WERI-Rb-1 (cell line): Measurements from ENCODE around the gene ACADSB.

ENCODE experiments used
- DNase-seq: peaks from one replicate; pipeline ENCODE4 v3.0.0-alpha.2; 2020
- H3K27ac ChIP-seq: fragments of 250-450 bp; sonication (Bioruptor Pico); 2 replicates; pipeline ENCODE4 v1.5.1; 2020; ENCODE audit warnings: mild to moderate bottlenecking, moderate library complexity
- H3K27me3 ChIP-seq: fragments of 250-450 bp; sonication (Bioruptor Pico); 2 replicates; pipeline ENCODE4 v1.5.1; 2021; ENCODE audit warnings: mild to moderate bottlenecking, low read depth, moderate library complexity; ENCODE audit not compliant: insufficient read depth, severe bottlenecking
- H3K36me3 ChIP-seq: fragments of 250-450 bp; sonication (Bioruptor Pico); 2 replicates; pipeline ENCODE4 v1.5.1; 2020; ENCODE audit warnings: mild to moderate bottlenecking, moderate library complexity
- H3K4me3 ChIP-seq: 2 replicates; pipeline ENCODE4 v1.5.1; 2011; ENCODE audit warnings: low read depth, mild to moderate bottlenecking, control low read depth, low read length
- H3K9me3 ChIP-seq: fragments of 250-450 bp; sonication (Bioruptor Pico); 2 replicates; pipeline ENCODE4 v1.5.1; 2021; ENCODE audit warnings: mild to moderate bottlenecking, moderate library complexity; ENCODE audit not compliant: severe bottlenecking
- TF ChIP-seq, protein P1 (sequence below): IDR thresholded peaks from 2 replicates; pipeline ENCODE4 v1.5.1; 2011; ENCODE audit warnings: low read depth, mild to moderate bottlenecking, control low read depth, inconsistent platforms, low read length

ACADSB gene

DNA sequence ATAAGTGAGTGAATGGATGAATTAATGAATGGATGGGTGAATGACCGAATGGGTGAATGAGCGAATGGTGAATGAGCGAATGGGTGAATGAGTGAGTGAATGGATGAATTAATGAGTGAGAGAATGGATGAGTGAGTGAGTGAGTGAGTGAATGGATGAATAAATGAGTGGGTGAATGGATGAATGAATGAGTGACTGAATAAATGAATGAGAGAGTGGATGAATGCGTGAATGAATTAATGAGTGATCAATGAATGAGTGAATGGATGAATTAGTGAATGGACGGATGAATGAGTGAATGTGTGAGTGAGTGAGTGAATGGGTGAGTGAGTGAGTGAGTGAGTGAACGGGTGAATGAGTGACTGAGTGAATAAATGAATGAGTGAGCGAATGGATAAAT lies 77.5 kb downstream of the ACADSB start:
- Histone ChIP-seq H3K9me3 (no peaks in the 10 kb centered on the region), H3K27ac (no peak overlapping the region), H3K27me3 (peaks cover 66% of the 10 kb centered on the region), H3K4me3 (no peak overlapping the region), H3K36me3 (no peaks in the 10 kb centered on the region)
- TF ChIP-seq, protein P1, sequence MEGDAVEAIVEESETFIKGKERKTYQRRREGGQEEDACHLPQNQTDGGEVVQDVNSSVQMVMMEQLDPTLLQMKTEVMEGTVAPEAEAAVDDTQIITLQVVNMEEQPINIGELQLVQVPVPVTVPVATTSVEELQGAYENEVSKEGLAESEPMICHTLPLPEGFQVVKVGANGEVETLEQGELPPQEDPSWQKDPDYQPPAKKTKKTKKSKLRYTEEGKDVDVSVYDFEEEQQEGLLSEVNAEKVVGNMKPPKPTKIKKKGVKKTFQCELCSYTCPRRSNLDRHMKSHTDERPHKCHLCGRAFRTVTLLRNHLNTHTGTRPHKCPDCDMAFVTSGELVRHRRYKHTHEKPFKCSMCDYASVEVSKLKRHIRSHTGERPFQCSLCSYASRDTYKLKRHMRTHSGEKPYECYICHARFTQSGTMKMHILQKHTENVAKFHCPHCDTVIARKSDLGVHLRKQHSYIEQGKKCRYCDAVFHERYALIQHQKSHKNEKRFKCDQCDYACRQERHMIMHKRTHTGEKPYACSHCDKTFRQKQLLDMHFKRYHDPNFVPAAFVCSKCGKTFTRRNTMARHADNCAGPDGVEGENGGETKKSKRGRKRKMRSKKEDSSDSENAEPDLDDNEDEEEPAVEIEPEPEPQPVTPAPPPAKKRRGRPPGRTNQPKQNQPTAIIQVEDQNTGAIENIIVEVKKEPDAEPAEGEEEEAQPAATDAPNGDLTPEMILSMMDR, result no peak
- no peak for DNase-seq

DNA sequence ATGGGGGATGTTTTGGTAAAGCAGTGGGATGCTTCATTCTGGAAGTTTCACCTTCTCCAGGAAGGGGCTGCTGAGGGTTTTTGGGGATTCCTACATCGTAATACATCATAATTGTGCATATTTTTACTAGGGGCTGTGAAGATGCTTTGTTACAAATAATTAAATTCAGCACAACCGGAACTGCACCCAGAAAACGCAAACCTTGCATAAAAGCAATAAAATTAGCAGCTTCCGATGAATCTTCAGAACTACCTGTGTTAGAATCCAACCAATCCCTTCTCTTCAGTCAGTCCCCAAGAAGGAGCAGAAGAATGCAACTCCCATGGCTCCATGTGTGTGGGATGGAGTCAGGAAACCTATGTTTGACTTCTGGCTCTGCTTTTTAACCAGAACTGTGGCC lies 78.5 kb downstream of the ACADSB start:
- Histone ChIP-seq H3K4me3 (no peak overlapping the region), H3K9me3 (no peaks in the 10 kb centered on the region), H3K36me3 (no peaks in the 10 kb centered on the region), H3K27ac (no peak overlapping the region), H3K27me3 (peaks cover 67% of the 10 kb centered on the region)
- DNase-seq, result no peak
- TF ChIP-seq, protein P1, result no peak

DNA sequence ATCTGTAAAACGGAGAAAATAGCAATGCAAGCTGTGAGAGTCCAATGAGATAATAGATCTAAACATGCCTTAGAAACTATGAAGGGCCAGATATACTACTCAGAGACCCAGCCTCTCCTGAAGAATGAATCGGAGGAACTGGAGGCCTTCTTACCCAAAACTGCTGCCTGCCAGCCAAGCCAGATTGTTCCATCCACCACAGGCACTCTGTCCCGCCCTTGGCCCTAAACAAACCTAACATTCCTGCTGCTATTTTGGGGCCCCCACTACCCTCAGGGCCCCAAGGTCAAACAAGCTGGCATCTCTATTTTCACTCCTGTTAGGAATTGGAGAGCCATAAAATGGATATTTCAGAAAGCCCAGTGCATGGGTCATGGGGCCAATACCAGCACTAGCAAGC lies 79.0 kb downstream of the ACADSB start:
- TF ChIP-seq, protein P1, result no peak
- no peak for DNase-seq
- H3K9me3 ChIP-seq, result no peaks in the 10 kb centered on the region

DNA sequence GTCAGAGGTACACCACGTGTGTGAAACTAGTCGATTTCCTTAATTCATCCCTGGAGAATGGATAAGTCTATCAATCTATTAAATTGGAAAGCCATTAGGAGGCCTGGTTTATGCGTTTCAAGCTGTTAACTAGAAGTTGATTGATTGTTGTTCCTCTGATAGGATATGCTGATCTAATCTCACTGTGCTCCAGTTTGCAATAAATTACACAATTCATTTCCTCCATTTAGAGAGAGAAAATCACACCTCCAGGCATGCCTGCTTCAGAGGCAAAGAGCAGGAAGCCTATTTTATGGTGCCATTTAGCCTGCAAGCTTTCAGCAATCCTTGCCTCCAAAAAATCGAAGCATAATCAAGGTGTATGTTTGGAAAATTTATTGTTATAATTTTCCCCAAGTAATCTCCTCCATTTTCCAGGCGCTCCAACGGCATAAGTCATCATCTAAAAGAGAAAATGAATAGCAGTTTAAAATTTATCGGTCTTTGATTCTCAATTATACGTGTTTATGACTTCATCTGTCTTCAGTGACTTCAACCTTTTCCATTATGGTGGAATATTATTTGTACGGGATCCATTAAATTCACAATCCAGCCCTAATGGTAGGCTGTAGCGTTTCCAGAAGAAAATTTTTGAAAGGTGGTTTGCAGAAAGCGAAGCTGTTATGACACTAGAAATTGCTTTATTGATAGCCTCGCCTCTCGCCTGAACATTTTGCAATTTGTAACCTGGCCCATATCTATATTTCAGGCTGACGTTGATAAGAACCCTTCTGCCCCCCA lies 84.0 kb downstream of the ACADSB start:
- TF ChIP-seq, protein P1, result no peak
- Histone ChIP-seq H3K36me3 (no peaks in the 10 kb centered on the region), H3K4me3 (no peak overlapping the region), H3K27me3 (peaks cover 75% of the 10 kb centered on the region), H3K27ac (no peak overlapping the region), H3K9me3 (no peaks in the 10 kb centered on the region)
- no peak for DNase-seq

More for the DNA sequence above, 79.0 kb downstream of the ACADSB start:
- no peak overlapping the region for H3K4me3 ChIP-seq
- H3K27me3 ChIP-seq, result peaks cover 71% of the 10 kb centered on the region
- H3K27ac ChIP-seq, result no peak overlapping the region
- H3K36me3 ChIP-seq, result no peaks in the 10 kb centered on the region

DNA sequence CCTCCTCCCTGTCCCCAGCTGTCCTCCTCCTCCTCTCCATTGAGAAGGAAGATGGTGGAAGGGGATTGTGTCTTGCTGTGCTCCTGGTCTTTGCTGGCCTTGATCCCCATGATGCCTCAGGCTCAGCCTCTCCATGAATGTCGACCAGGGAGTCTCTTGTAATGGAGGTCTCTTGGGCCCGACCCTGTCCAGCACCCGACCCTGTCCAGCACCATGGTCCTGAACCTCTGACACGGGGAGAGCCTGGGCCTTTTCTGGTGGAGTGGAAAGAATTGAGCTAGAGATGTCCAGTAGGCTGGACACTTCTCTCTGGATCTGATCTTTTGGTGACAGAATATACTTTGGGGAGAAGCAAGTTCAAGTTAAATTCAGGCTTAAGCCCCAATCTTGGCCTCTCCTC lies 84.7 kb downstream of the ACADSB start:
- Histone ChIP-seq H3K9me3 (no peaks in the 10 kb centered on the region), H3K27ac (no peak overlapping the region), H3K36me3 (no peaks in the 10 kb centered on the region), H3K4me3 (no peak overlapping the region), H3K27me3 (peaks cover 74% of the 10 kb centered on the region)
- no peak for DNase-seq
- TF ChIP-seq, protein P1, result no peak

DNA sequence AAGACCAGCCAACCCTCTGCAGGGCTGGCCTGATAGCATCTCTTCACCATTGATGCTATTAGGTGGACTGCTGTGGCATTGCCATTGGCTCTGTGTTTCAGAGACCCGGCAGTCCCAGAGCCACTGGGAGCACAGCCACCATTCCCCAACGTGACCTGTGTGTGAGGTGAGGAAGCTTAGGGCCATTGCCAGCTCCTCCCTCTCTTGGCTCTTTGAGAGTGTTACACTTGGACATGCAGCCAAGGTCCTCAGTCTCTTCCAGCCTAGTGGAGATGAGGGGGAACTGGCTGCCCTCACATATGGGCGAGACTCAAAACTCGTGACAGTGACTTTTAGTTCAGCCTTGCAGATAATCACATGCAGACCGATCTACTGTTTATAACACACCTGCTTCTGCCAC lies 87.6 kb downstream of the ACADSB start:
- Histone ChIP-seq H3K36me3 (no peaks in the 10 kb centered on the region), H3K27me3 (peaks cover 78% of the 10 kb centered on the region), H3K27ac (no peak overlapping the region), H3K9me3 (no peaks in the 10 kb centered on the region), H3K4me3 (no peak overlapping the region)
- TF ChIP-seq, protein P1, result no peak
- no peak for DNase-seq
